Lung (tissue), 12 donors: ENCODE data around the gene AGRN. TPM values are rescaled to one million over a fixed set of nuclear protein-coding genes. Genes with fewer than 3 reads are reported as not detected.
A peak's percentile ranks its signal among the peaks of the same experiment; 100 is the strongest.
"Not testable (repeated sequence)": the region's sequence is repeated elsewhere in the genome, so short reads cannot be mapped to it uniquely, and the experiment has no call there.

ENCODE experiments used
- ATAC-seq: fragments of 200-7000 bp; cut with Tn5 transposase; one replicate; pipeline ENCODE4 v1.9.1; 2020; ENCODE audit warnings: moderate number of reproducible peaks; ENCODE audit not compliant: insufficient read depth, low FRiP score
- DNase-seq, 3 donors: peaks; one replicate each; pipeline ENCODE4 v3.0.0-alpha.2; 2013 to 2017
- H3K27ac ChIP-seq, 2 donors: one replicate each; pipeline ENCODE4 v1.5.1; 2013; ENCODE audit warnings: mild to moderate bottlenecking in 2 of 2, moderate library complexity in 2 of 2, control low read depth in 1 of 2, inconsistent platforms in 1 of 2, low read depth in 1 of 2, low read length in 1 of 2
- H3K27me3 ChIP-seq, 3 donors: one replicate each; pipeline ENCODE4 v1.5.1; 2013; ENCODE audit warnings: low read length in 2 of 3; ENCODE audit not compliant: control insufficient read depth in 3 of 3, insufficient read depth in 3 of 3
- H3K36me3 ChIP-seq, 4 donors: one replicate each; pipeline ENCODE4 v1.5.1; 2013; ENCODE audit warnings: low read length in 4 of 4, mild to moderate bottlenecking in 1 of 4, moderate library complexity in 1 of 4; ENCODE audit not compliant: control insufficient read depth in 4 of 4, insufficient read depth in 4 of 4
- H3K4me1 ChIP-seq, 5 donors: one replicate each; pipeline ENCODE4 v1.5.1; 2013; ENCODE audit warnings: low read length in 5 of 5, mild to moderate bottlenecking in 2 of 5, moderate library complexity in 1 of 5; ENCODE audit not compliant: control insufficient read depth in 5 of 5, insufficient read depth in 5 of 5
- H3K4me3 ChIP-seq: one replicate; pipeline ENCODE4 v1.5.1; 2013; ENCODE audit warnings: mild to moderate bottlenecking, control low read depth, moderate library complexity
- H3K9ac ChIP-seq, 2 donors: one replicate each; pipeline ENCODE4 v1.5.1; 2013; ENCODE audit warnings: low read length in 2 of 2, control low read depth in 1 of 2; ENCODE audit not compliant: insufficient read depth in 1 of 2
- H3K9me3 ChIP-seq, 4 donors: one replicate each; pipeline ENCODE4 v1.5.1; 2013; ENCODE audit warnings: low read length in 3 of 4, mild to moderate bottlenecking in 1 of 4, moderate library complexity in 1 of 4; ENCODE audit not compliant: control insufficient read depth in 4 of 4, insufficient read depth in 3 of 4
- CTCF ChIP-seq: IDR thresholded peaks from 2 replicates; pipeline ENCODE4 v1.5.1; 2012; ENCODE audit warnings: mild to moderate bottlenecking; ENCODE audit errors: control extremely low read depth, extremely low read depth
- WGBS, 2 donors: extraction: QIAGEN DNeasy Blood & Tissue Kit; methylation state at CpG; one replicate each; pipeline ENCODE4 v1.1.7; 2013; 5-methylcytosine and 5-hydroxymethylcytosine counted together
- polyA plus RNA-seq, 2 donors: library from polyadenylated mRNA; stranded (reverse); fragments of 200-250 nt; gene quantifications; one replicate each; pipeline ENCODE4 v1.2.1, GENCODE V29; 2013
- total RNA-seq, 2 donors: library from RNA; depleted of rRNA in 1 of 2; stranded (reverse); fragments of >200 nt in 1 of 2; gene quantifications; one replicate each; pipeline ENCODE4 v1.2.1, GENCODE V29; 2014 to 2021
- donor health status: control.
- donor health status: control.
- donor health status: Bipolar disorder and iron deficiency.
- donor health status: healthy.
- donor health status: DM: yes; HTN: yes; CAD: no.

Gene AGRN
- total and polyA plus RNA-seq, 4 donors: 30.7 to 124 (median 85.2) TPM

- ATAC-seq: no peak
- WGBS, 2 donors: 78 to 79% methylated on average over 9 to 10 of the region's 10 CpGs
- Histone ChIP-seq H3K36me3 (peaks cover 0 to 1% (median 0%) of the 10 kb centered on the region in 4 donors), H3K9me3 (no peaks in the 10 kb centered on the region), H3K4me1 (peaks cover 0 to 35% (median 29%) of the 10 kb centered on the region in 5 donors), H3K27me3 (no peaks in the 10 kb centered on the region), H3K9ac (no peak overlapping the region), H3K27ac (no peak overlapping the region), H3K4me3 (no peak overlapping the region)
- no peak for DNase-seq
- no peak for TF ChIP-seq CTCF
These were observed 5.8 kb downstream of the AGRN start for GRCh38 chr1:1025730-1026129.

GRCh38 chr1:1026599-1027413 is 6.9 kb downstream of the AGRN start:
- Histone ChIP-seq H3K9ac (no peak overlapping the region), H3K4me1 (peaks cover 0 to 29% (median 26%) of the 10 kb centered on the region in 5 donors), H3K27me3 (no peaks in the 10 kb centered on the region), H3K27ac (no peak overlapping the region), H3K9me3 (no peaks in the 10 kb centered on the region), H3K36me3 (peaks cover 0 to 1% (median 0%) of the 10 kb centered on the region in 4 donors), H3K4me3 (no peak overlapping the region)
- no peak for TF ChIP-seq CTCF
- ATAC-seq (no peak), DNase-seq (peak in 2 of 3 donors; percentile 31 to 49)
- 66 to 70% methylated on average over 21 of the region's 21 CpGs for WGBS, 2 donors

GRCh38 chr1:1027791-1028190 is 7.9 kb downstream of the AGRN start:
- DNase-seq: no peak
- WGBS, 2 donors: 85 to 88% methylated on average over 14 to 17 of the region's 17 CpGs
- peaks cover 0 to 1% (median 0%) of the 10 kb centered on the region in 4 donors for H3K36me3 ChIP-seq
- H3K27me3 ChIP-seq: no peaks in the 10 kb centered on the region
- no peak for ATAC-seq
- peaks cover 0 to 31% (median 26%) of the 10 kb centered on the region in 5 donors for H3K4me1 ChIP-seq
- H3K27ac ChIP-seq: no peak overlapping the region
- H3K9me3 ChIP-seq: no peaks in the 10 kb centered on the region
- H3K9ac ChIP-seq: no peak overlapping the region
- no peak overlapping the region for H3K4me3 ChIP-seq
- TF ChIP-seq CTCF: no peak

GRCh38 chr1:1030867-1031658 is 11.1 kb downstream of the AGRN start:
- H3K9ac ChIP-seq, H3K9me3 ChIP-seq, ATAC-seq, H3K27me3 ChIP-seq, H3K4me3 ChIP-seq, DNase-seq, H3K27ac ChIP-seq, H3K36me3 ChIP-seq: not testable (repeated sequence)
- H3K4me1 ChIP-seq: peaks cover 0 to 33% (median 6%) of the 10 kb centered on the region in 5 donors
- 81 to 85% methylated on average over 7 of the region's 7 CpGs for WGBS, 2 donors
